Activated CD8-positive, alpha-beta memory T cell treated with anti-CD3 and anti-CD28 coated beads for 4 hours (primary cell): ENCODE measurements around the gene CAMSAP3.
"Not testable (repeated sequence)": the region's sequence is repeated elsewhere in the genome, so short reads cannot be mapped to it uniquely, and the experiment has no call there.

Source experiments
- DNase-seq, 2 donors: peaks; one replicate each; pipeline ENCODE4 v3.0.0-alpha.2; 2020; ENCODE audit warnings: low read depth in 2 of 2

The CAMSAP3 gene

DNA sequence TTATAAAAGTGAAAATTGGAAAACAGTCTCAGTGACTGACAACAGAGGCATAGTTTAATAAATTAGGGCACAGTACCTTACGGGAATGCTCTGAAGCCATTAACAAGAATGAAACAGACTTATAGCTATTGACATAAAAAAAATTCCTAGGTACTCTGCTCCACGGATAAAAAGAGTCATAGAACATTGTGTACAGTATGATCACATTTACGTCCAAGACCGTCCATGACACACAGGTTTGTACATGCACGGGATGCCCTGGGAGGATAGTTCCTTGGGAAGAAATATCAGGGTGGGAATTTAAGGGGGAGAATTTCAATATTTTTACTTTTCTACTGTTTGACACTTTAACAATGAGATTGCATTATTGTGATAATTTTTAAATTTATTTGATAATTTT is 24.9 kb upstream of the CAMSAP3 start:
- DNase-seq = no peak

- no peak for DNase-seq
These were observed 20.1 kb upstream of the CAMSAP3 start for GRCh38 chr19:7575434-7576040.

GRCh38 chr19:7577422-7577821 is 18.2 kb upstream of the CAMSAP3 start:
- not testable (repeated sequence) for DNase-seq

DNA sequence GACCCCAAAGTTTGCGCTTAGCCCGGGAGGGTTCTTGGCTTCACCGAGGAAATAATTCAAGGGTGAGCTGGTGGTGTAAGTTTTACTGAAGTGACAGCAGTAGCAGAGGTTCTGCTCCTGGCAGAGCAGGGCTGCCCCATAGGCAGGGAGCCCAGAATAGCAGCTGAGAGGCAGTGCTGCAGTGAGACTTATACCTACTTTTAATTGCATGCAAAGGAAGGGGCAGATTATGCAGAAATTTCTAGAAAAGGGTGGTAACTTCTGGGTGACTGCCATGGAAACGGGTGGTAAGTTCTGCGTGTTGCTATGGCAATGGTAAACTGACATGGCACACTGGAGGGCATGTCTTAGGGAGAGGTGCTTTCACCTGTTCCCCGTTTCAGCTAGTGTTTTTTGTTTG is 17.5 kb upstream of the CAMSAP3 start:
- DNase-seq = no peak

GRCh38 chr19:7579182-7579581 is 16.5 kb upstream of the CAMSAP3 start:
- DNase-seq = no peak

- DNase-seq = no peak
These were observed 13.2 kb upstream of the CAMSAP3 start for GRCh38 chr19:7582446-7582845.

- DNase-seq = no peak
These were observed 5.8 kb upstream of the CAMSAP3 start for GRCh38 chr19:7589822-7590221.

- no peak for DNase-seq
These were observed 5.4 kb upstream of the CAMSAP3 start for GRCh38 chr19:7590256-7590655.

- DNase-seq = no peak
These were observed 711 bp downstream of the CAMSAP3 start for GRCh38 chr19:7596211-7596937.

- no peak for DNase-seq
These were observed 2.0 kb downstream of the CAMSAP3 start for GRCh38 chr19:7597689-7598088.

GRCh38 chr19:7598180-7598579 is 2.5 kb downstream of the CAMSAP3 start:
- no peak for DNase-seq

GRCh38 chr19:7600721-7601120 is 5.1 kb downstream of the CAMSAP3 start:
- DNase-seq = no peak

- no peak for DNase-seq
These were observed 6.7 kb downstream of the CAMSAP3 start for GRCh38 chr19:7602240-7602934.

DNA sequence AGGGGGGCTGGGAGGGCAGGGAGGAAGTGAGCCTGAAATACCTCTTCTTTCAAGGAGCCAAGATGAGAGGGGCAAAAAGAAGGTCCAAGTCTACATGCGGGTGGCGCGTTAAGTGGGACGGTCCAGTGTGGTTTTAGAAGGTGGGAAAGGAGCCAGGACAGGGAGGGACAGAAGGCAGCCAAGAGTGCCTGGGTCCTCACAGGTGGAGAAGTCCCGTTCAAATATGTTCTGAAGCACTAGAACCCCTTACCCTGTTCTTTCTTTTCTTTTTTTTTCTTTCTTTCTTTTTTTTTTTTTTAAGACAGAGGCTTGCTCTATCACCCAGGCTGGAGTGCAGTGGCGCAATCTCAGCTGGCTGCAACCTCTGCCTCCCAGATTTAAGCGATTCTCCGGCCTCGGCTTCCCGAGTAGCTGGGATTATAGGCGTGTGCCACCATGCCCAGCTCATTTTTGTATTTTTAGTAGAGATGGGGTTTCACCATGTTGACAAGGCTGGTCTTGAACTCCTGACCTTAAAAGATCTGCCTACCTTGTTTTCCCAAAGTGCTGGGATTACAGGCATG is 7.4 kb downstream of the CAMSAP3 start:
- DNase-seq = no peak

GRCh38 chr19:7603919-7604318 is 8.3 kb downstream of the CAMSAP3 start:
- DNase-seq = no peak

GRCh38 chr19:7605490-7606222 is 10.0 kb downstream of the CAMSAP3 start:
- DNase-seq = no peak

DNA sequence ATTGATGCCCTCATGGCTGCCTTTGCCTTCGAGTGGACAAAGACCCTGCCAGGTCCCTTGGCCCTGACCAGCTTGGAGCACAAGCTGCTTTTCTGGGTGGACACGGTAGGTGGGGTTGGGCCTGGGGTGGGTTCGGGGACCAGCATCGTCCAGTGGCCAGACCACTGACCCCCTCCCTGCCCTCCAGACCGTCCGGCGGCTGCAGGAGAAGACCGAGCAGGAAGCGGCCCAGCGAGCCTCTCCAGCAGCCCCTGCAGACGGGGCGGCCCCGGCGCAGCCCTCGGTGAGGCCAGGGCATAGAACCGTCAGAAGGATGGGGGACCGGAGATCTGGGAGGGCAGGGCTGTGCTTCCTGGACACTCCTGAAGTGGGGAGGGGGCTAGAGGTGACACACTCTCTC is 10.6 kb downstream of the CAMSAP3 start:
- DNase-seq = no peak

- DNase-seq = no peak
These were observed 11.7 kb downstream of the CAMSAP3 start for GRCh38 chr19:7607212-7607873.

DNA sequence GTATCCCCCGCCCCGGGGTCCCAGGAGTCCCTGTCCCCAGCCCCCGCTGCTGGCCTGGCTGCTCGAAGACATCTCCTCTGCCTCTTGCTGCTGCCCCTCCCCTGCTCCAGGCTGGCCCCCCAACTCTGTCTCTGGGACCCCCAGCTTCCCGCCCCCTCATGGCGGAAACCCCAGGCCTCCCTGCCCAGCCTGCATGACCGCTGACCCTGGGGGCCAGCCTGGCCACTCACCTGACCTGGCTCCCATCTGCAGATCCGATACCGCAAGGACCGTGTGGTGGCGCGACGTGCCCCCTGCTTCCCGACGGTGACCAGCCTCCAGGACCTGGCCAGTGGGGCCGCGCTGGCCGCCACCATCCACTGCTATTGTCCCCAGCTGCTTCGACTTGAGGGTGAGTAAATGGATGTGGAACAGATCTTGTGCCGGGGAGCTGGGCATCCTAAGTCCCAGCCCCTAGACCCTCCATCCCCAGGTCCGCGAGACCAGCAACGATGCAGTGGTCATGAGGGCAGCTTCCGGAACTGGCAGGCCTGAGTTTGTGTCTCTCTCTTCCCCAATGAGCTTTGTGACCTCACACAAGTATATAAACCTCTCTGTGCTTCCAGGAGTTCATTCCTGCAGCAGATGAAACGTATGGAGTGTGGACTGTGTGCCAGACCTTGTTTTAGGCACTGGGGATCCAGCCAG is 12.4 kb downstream of the CAMSAP3 start:
- no peak for DNase-seq

DNA sequence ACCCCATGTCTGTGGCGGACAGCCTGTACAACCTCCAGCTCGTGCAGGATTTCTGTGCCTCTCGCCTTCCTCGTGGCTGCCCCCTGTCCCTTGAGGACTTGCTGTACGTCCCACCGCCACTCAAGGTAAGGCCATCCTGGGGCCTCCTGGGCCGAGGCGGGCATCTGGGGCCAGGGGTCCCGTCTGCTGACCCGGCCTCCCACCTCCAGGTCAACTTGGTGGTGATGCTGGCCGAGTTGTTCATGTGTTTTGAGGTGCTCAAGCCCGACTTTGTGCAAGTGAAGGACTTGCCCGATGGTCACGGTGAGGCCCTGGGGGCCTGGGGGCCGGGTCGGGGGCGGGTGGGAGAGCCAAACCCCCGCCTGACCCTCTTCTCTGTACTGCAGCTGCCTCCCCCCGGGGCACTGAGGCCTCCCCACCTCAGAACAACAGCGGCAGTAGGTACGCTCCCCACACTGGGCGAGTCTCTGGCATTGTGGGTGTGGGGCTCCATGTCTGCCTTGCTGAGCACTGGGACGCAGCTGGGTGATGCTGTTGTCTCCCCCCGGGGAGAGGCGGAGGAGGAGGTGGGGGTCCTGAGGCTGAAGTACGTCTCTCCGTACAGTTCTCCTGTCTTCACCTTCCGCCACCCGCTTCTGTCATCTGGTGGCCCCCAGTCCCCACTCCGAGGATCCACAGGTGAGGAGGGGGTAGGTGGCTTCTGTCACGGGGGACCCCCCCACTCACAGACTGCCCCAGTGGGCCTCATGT is 15.0 kb downstream of the CAMSAP3 start:
- DNase-seq = no peak
